Liver (tissue), 9 donors: ENCODE data around the gene THSD4. TPM values are rescaled to one million over a fixed set of nuclear protein-coding genes. Genes with fewer than 3 reads are reported as not detected.

Source experiments
- DNase-seq: peaks from one replicate; pipeline ENCODE4 v3.0.0-alpha.2; 2017; ENCODE audit warnings: low spot score
- H3K27ac ChIP-seq, 2 donors: one replicate each; pipeline ENCODE4 v1.7.0; 2013; ENCODE audit warnings: inconsistent platforms in 2 of 2, low read length in 2 of 2, control low read depth in 1 of 2, low read depth in 1 of 2, mild to moderate bottlenecking in 1 of 2
- H3K27me3 ChIP-seq, 4 donors: one replicate each; pipeline versions ENCODE4 v1.6.1 to v1.7.0; 2013; ENCODE audit warnings: low read length in 3 of 4, inconsistent platforms in 1 of 4, mild to moderate bottlenecking in 1 of 4, moderate library complexity in 1 of 4; ENCODE audit not compliant: control insufficient read depth in 4 of 4, insufficient read depth in 4 of 4
- H3K36me3 ChIP-seq, 4 donors: one replicate each; pipeline versions ENCODE4 v1.6.1 to v1.7.0; 2013; ENCODE audit warnings: low read length in 3 of 4, mild to moderate bottlenecking in 3 of 4, low read depth in 1 of 4, moderate library complexity in 1 of 4; ENCODE audit not compliant: control insufficient read depth in 4 of 4, insufficient read depth in 3 of 4
- H3K4me1 ChIP-seq, 4 donors: one replicate each; pipeline versions ENCODE4 v1.6.1 to v1.7.0; 2013; ENCODE audit warnings: low read length in 3 of 4, mild to moderate bottlenecking in 3 of 4, moderate library complexity in 1 of 4; ENCODE audit not compliant: control insufficient read depth in 4 of 4, insufficient read depth in 4 of 4
- H3K4me3 ChIP-seq, 3 donors: one replicate each; pipeline versions ENCODE4 v1.6.1 to v1.7.0; 2013; ENCODE audit warnings: low read length in 3 of 3, control low read depth in 1 of 3, low read depth in 1 of 3, mild to moderate bottlenecking in 1 of 3
- H3K9ac ChIP-seq, 2 donors: one replicate each; pipeline ENCODE4 v1.7.0; 2013; ENCODE audit warnings: low read length in 2 of 2, mild to moderate bottlenecking in 2 of 2, moderate library complexity in 2 of 2, control low read depth in 1 of 2, low read depth in 1 of 2
- H3K9me3 ChIP-seq, 4 donors: one replicate each; pipeline versions ENCODE4 v1.6.1 to v1.7.0; 2013; ENCODE audit warnings: low read length in 3 of 4; ENCODE audit not compliant: control insufficient read depth in 4 of 4
- EGR1 ChIP-seq, 2 donors: IDR thresholded peaks; 2 replicates each; pipeline ENCODE4 v1.6.1; 2016 to 2018; ENCODE audit warnings: antibody characterized with exemption in 2 of 2, low read depth in 2 of 2
- FOXA1 ChIP-seq: IDR thresholded peaks from 2 replicates; pipeline ENCODE4 v1.6.1; 2016; ENCODE audit warnings: antibody characterized with exemption
- FOXA2 ChIP-seq: IDR thresholded peaks from 2 replicates; pipeline ENCODE4 v1.6.1; 2016; ENCODE audit warnings: antibody characterized with exemption
- HNF4A ChIP-seq, 2 donors: conservative IDR thresholded peaks; 2 replicates each; pipeline ENCODE4 v1.6.1; 2016; ENCODE audit warnings: antibody characterized with exemption in 2 of 2, mild to moderate bottlenecking in 2 of 2
- HNF4G ChIP-seq: IDR thresholded peaks from 2 replicates; pipeline ENCODE4 v1.6.1; 2016; ENCODE audit warnings: antibody characterized with exemption
- JUND ChIP-seq, 2 donors: IDR thresholded peaks; 2 replicates each; pipeline ENCODE4 v1.6.1; 2016; ENCODE audit warnings: antibody characterized with exemption in 2 of 2
- NR2F2 ChIP-seq: IDR thresholded peaks from 2 replicates; pipeline ENCODE4 v1.6.1; 2016; ENCODE audit warnings: antibody characterized with exemption
- RAD21 ChIP-seq, 2 donors: IDR thresholded peaks; 2 replicates each; pipeline ENCODE4 v1.6.1; 2016; ENCODE audit warnings: antibody characterized with exemption in 2 of 2, mild to moderate bottlenecking in 2 of 2
- RXRA ChIP-seq, 2 donors: IDR thresholded peaks; 2 replicates each; pipeline ENCODE4 v1.6.1; 2017 to 2018; ENCODE audit warnings: antibody characterized with exemption in 2 of 2, mild to moderate bottlenecking in 1 of 2
- SP1 ChIP-seq: IDR thresholded peaks from 2 replicates; pipeline ENCODE4 v1.6.1; 2018; ENCODE audit warnings: antibody characterized with exemption, mild to moderate bottlenecking
- TAF1 ChIP-seq: conservative IDR thresholded peaks from 2 replicates; pipeline ENCODE4 v1.6.1; 2016; ENCODE audit warnings: antibody characterized with exemption, mild to moderate bottlenecking
- YY1 ChIP-seq: IDR thresholded peaks from 2 replicates; pipeline ENCODE4 v1.6.1; 2016; ENCODE audit warnings: antibody characterized with exemption, mild to moderate bottlenecking
- WGBS: extraction: QIAGEN DNeasy Blood & Tissue Kit; methylation state at CpG from one replicate; pipeline ENCODE4 v1.1.7; 2013; 5-methylcytosine and 5-hydroxymethylcytosine counted together
- polyA plus RNA-seq, 2 donors: library from polyadenylated mRNA; stranded (reverse) in 1 of 2; unstranded in 1 of 2; fragments of 200-250 nt in 1 of 2; fragments of >200 nt in 1 of 2; fragmentation: Nextera tagmentation in 1 of 2; extraction: Ambion mirVana in 1 of 2; gene quantifications; one replicate each; pipeline versions ENCODE4 v1.2.1 to v1.2.3, GENCODE V29; 2013 to 2015
- total RNA-seq, 2 donors: library from RNA; depleted of rRNA; stranded (reverse); fragments of >200 nt; gene quantifications; one replicate each; pipeline ENCODE4 v1.2.3, GENCODE V29; 2014
- TF ChIP-seq, protein P1 (sequence below): IDR thresholded peaks from 2 replicates; pipeline ENCODE4 v1.6.1; 2016; ENCODE audit warnings: antibody characterized with exemption
- TF ChIP-seq, protein P2 (sequence below): IDR thresholded peaks from 2 replicates; pipeline ENCODE4 v1.6.1; 2016; ENCODE audit warnings: antibody characterized with exemption
- TF ChIP-seq, protein P3 (sequence below): IDR thresholded peaks from 2 replicates; pipeline ENCODE4 v1.6.1; 2016; ENCODE audit warnings: antibody characterized with exemption
- donor health status: healthy.
- donor health status: healthy.
- donor health status: healthy.
- donor health status: healthy.
- donor health status: healthy.

THSD4 gene
- total and polyA plus RNA-seq, 4 donors: 0.23 to 11.5 (median 1.9) TPM

- H3K9me3 ChIP-seq: no peaks in the 10 kb centered on the region
- H3K4me3 ChIP-seq: no peak overlapping the region
- 76% methylated on average over 6 of the region's 6 CpGs for WGBS
- no peaks in the 10 kb centered on the region for H3K27me3 ChIP-seq
- TF ChIP-seq NR2F2 (no peak), RXRA (IDR thresholded peaks at IDR 0.05) (no peak), HNF4A (conservative IDR thresholded peaks at IDR 0.05) (no peak), HNF4G (no peak), YY1 (no peak), FOXA2 (no peak), TAF1 (no peak), FOXA1 (no peak), EGR1 (IDR thresholded peaks at IDR 0.05; ENCODE audit: low read depth in 2 of 2) (no peak), RAD21 (IDR thresholded peaks at IDR 0.05) (no peak), SP1 (no peak)
- TF ChIP-seq, protein P1, sequence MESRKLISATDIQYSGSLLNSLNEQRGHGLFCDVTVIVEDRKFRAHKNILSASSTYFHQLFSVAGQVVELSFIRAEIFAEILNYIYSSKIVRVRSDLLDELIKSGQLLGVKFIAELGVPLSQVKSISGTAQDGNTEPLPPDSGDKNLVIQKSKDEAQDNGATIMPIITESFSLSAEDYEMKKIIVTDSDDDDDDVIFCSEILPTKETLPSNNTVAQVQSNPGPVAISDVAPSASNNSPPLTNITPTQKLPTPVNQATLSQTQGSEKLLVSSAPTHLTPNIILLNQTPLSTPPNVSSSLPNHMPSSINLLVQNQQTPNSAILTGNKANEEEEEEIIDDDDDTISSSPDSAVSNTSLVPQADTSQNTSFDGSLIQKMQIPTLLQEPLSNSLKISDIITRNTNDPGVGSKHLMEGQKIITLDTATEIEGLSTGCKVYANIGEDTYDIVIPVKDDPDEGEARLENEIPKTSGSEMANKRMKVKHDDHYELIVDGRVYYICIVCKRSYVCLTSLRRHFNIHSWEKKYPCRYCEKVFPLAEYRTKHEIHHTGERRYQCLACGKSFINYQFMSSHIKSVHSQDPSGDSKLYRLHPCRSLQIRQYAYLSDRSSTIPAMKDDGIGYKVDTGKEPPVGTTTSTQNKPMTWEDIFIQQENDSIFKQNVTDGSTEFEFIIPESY: no peak
- TF ChIP-seq, protein P2, sequence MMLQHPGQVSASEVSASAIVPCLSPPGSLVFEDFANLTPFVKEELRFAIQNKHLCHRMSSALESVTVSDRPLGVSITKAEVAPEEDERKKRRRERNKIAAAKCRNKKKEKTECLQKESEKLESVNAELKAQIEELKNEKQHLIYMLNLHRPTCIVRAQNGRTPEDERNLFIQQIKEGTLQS: no peak
- H3K4me1 ChIP-seq: no peaks in the 10 kb centered on the region
- no peak overlapping the region for H3K9ac ChIP-seq
- no peak overlapping the region for H3K27ac ChIP-seq
- H3K36me3 ChIP-seq: no peaks in the 10 kb centered on the region
- DNase-seq: no peak
These were observed 683.4 kb downstream of the THSD4 start for GRCh38 chr15:71798641-71799040.

- Histone ChIP-seq H3K9me3 (no peaks in the 10 kb centered on the region), H3K4me3 (no peak overlapping the region), H3K4me1 (no peaks in the 10 kb centered on the region), H3K9ac (no peak overlapping the region), H3K27ac (no peak overlapping the region), H3K27me3 (no peaks in the 10 kb centered on the region), H3K36me3 (no peaks in the 10 kb centered on the region)
- TF ChIP-seq FOXA2 (no peak), HNF4G (no peak), TAF1 (no peak), YY1 (no peak), NR2F2 (no peak), SP1 (no peak), RXRA (IDR thresholded peaks at IDR 0.05) (no peak), FOXA1 (no peak), JUND (IDR thresholded peaks at IDR 0.05) (no peak), EGR1 (IDR thresholded peaks at IDR 0.05; ENCODE audit: low read depth in 2 of 2) (no peak)
- TF ChIP-seq, protein P3, sequence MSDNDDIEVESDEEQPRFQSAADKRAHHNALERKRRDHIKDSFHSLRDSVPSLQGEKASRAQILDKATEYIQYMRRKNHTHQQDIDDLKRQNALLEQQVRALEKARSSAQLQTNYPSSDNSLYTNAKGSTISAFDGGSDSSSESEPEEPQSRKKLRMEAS: no peak
- TF ChIP-seq, protein P1: no peak
- TF ChIP-seq, protein P2: no peak
- 92% methylated on average over 3 of the region's 3 CpGs for WGBS
- no peak for DNase-seq
These were observed 684.9 kb downstream of the THSD4 start for GRCh38 chr15:71800190-71800589.
